AG09309 (cell line): ENCODE results near the gene LAMP5.

Source experiments
- DNase-seq: peaks from one replicate; pipeline ENCODE4 v3.0.0-alpha.2; 2010; ENCODE audit warnings: low read depth
- H3K4me3 ChIP-seq: 2 replicates; pipeline ENCODE4 v1.5.1; 2011; ENCODE audit warnings: mild to moderate bottlenecking, low read depth, low read length, moderate library complexity; ENCODE audit not compliant: control insufficient read depth
- TF ChIP-seq, protein P1 (sequence below): IDR thresholded peaks from 2 replicates; pipeline ENCODE4 v1.5.1; 2011; ENCODE audit warnings: mild to moderate bottlenecking, low read depth, low read length, inconsistent platforms; ENCODE audit not compliant: insufficient read depth, control insufficient read depth; ENCODE audit errors: missing control alignments

LAMP5 gene

DNA sequence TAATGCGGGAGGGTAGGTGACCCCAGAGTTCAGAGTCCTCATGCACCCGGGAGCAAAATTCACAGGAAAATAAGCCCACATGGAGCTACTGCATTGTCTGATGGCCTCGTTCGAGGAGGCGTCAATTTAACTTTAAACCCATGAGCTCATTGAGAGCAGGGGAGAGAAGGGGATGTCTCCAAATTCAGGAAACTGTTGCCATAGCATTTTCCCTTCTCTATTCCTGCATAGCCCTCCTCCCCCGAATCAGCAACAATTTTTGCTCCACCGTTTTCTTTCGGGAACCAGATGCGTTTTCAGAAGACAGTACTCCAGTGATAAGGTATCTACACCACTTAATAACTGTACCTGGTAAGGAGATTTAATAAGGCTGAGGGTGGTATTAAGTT is 324 bp upstream of the LAMP5 start:
- TF ChIP-seq, protein P1, sequence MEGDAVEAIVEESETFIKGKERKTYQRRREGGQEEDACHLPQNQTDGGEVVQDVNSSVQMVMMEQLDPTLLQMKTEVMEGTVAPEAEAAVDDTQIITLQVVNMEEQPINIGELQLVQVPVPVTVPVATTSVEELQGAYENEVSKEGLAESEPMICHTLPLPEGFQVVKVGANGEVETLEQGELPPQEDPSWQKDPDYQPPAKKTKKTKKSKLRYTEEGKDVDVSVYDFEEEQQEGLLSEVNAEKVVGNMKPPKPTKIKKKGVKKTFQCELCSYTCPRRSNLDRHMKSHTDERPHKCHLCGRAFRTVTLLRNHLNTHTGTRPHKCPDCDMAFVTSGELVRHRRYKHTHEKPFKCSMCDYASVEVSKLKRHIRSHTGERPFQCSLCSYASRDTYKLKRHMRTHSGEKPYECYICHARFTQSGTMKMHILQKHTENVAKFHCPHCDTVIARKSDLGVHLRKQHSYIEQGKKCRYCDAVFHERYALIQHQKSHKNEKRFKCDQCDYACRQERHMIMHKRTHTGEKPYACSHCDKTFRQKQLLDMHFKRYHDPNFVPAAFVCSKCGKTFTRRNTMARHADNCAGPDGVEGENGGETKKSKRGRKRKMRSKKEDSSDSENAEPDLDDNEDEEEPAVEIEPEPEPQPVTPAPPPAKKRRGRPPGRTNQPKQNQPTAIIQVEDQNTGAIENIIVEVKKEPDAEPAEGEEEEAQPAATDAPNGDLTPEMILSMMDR, result no peak
- no peak for DNase-seq
- no peak overlapping the region for H3K4me3 ChIP-seq

DNA sequence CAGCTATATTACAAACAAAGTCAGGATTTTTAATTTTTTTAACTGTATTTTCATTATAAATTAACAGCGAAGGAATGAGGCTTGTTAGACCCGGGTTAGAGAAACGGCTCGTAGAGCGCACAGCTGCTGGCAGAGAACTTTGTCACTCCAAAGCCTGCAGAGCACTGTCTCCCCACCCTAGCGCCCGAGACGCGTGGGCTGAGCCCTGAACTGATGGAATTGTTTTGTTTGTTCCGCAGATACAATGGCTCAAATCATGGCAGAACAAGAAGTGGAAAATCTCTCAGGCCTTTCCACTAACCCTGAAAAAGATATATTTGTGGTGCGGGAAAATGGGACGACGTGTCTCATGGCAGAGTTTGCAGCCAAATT is 810 bp downstream of the LAMP5 start:
- H3K4me3 ChIP-seq, result no peak overlapping the region
- TF ChIP-seq, protein P1, result no peak
- no peak for DNase-seq

DNA sequence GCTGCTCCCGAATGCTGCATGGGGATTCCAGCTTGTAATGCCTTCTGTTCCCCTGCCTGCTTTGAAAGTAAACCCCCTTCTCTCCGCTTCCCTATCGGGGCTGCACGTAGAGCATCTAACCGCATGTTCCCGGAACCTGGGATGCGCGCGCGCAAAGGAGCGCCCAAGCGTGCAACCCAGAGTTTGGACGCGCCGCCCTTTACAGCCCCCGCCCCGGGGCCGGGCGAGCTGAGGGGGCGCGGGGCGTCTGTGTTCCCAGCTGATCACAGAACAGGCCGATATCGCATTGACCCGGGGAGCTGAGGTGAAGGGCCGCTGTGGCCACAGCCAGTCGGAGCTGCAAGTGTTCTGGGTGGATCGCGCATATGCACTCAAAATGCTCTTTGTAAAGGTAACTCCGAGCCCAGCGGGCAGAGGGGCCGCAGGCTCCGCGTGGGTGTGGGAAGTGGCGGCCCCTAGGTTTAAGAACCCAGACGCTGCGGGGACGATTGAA is 1.4 kb downstream of the LAMP5 start:
- TF ChIP-seq, protein P1, result no peak
- DNase-seq, result no peak
- no peak overlapping the region; the same call in 1 of the 2 replicates for H3K4me3 ChIP-seq

DNA sequence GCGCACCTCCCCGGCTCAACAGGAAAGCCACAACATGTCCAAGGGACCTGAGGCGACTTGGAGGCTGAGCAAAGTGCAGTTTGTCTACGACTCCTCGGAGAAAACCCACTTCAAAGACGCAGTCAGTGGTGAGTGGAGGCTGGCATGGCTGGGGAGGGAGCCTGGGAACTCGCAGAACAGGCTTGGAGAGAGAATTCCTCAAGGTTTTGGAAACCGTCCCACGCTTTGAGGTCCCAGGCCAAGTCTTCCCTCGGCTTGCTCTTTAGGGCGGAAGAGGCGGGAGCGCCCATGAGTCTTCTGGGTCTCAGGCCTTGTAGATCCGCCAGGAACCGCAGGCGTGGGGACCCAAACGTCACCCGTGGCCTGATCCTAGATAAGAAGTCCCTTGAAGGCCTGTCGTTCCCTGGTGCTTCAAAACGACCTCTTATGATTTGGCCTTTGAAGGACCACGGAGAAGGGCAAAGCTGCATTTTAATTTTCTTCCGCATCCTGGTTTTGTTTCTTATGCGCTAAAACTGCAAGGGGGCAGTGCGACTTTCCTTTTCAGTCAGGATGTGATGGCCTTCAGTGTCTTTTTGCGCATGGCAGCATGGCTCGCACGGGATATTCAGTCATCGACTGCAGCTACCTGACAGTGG is 2.0 kb downstream of the LAMP5 start:
- H3K4me3 ChIP-seq, result no peak overlapping the region

DNA sequence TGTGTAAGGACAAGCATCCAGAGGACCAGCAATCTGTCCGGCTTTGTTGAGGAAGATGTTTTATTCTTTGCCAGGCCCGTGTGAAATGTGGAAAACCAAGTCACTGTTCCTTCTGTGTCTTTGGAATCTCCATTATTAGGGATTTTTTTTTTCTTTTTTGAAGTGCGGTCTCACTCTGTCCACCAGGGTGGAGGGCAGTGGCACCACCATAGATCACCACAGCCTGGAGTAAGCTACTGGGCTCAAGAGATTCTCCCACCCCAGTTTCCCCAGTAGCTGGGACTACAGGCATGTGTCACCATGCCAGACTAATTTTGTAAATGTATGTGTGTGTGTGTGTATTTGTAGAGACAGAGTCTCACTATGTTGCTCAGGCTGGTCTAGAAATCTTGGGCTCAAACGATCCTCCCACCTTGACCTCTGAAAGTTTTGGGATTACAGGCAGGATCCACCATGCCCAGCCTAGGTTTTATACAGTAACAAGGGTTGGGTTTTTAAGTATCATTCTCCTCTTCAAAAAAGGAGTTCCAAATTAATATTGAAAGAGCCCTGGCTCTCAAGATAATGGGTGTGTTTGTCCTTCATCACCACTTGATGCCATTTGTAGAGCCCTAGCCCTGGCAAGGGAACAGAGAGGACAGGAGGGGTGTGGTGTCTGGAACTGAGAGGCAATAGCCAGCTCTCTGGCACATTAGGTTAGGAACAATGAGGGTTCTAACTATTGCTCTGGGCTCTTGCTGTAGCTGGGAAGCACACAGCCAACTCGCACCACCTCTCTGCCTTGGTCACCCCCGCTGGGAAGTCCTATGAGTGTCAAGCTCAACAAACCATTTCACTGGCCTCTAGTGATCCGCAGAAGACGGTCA is 3.1 kb downstream of the LAMP5 start:
- DNase-seq, result no peak
- no peak overlapping the region for H3K4me3 ChIP-seq
- TF ChIP-seq, protein P1, result no peak

More for the DNA sequence above, 2.0 kb downstream of the LAMP5 start:
- TF ChIP-seq, protein P1, result no peak
- no peak for DNase-seq

DNA sequence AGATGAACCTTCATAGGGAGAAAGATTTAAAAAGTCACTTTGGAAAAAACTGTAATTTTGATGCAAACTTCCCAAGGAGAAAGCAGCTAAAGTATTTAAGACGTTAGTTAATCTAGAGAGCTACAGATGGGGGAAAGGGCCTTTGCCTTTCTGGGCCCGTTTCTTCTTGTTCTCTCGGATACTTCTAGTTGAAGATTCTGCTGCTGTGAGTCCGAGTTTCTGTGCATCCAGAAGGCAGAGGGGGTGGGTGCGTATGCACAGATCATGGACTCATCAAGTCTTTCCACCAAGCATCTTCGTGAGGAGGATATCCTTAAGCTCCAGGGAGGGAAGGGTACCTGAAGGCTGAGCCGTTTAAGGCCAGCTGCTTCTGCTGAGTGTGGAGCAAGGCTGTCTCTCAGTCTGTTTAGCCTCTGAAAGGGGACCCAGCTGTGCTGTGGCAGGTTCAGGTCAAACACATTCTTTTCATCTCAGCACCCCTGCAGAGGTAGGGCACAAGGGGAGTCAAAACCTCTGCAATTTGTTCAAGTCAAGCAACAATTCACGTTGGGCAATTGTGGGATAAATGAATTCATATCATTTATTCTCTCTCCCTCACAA is 4.3 kb downstream of the LAMP5 start:
- DNase-seq, result no peak
- TF ChIP-seq, protein P1, result no peak
- no peak overlapping the region for H3K4me3 ChIP-seq
